ENCODE measurements around the gene OTOG.

The OTOG gene

DNA sequence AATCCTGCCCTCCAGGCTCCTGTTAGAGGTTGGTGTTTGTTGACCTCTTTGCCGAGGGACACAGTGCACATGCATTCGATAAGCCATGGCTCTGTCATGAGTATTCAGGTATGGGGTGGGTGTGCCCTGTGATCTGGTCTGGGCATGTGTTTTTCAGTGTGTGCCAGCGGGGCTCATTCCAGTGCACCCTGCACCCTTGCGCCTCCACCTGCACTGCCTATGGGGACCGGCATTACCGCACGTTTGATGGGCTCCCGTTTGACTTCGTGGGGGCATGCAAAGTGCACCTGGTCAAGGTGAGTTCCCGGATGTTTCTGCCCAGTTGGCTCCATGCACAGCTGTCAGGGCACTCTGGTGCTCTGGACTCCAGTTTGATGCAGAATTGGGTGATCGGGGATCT lies 44.2 kb downstream of the OTOG start:
- no peak for DNase-seq

DNA sequence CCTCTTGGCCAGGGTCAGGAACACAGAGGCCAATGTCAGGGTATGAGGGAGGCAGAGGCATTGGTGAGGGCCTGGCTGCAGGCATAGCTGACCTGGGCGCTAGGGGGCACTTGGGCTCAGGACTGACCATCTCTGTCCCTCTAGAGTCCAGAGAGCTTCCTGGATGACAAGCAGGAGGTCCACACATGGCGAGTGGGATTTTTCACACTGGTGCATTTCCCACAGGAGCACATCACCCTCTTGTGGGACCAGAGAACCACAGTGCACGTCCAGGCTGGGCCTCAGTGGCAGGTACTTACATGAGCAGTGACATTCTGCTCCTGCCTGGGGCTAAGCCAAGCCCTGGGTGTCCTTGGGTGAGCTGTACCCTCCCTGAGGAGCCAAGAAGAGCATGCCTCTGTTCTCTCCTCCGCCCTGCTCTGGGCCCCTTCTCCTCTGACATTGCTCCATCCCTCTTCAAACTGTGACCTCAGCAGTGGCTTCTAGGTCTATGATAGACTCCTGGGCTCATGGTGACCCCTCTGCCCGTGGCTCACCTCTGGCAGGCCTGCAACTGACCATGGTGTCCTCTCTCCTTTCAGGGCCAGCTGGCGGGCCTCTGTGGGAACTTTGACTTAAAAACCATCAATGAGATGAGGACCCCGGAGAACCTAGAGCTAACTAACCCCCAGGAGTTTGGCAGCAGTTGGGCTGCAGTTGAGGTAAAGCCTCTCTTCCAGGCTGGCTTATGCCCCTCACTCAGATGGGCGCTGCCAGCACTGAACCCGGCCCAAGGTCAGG lies 46.6 kb downstream of the OTOG start:
- no peak for DNase-seq

DNA sequence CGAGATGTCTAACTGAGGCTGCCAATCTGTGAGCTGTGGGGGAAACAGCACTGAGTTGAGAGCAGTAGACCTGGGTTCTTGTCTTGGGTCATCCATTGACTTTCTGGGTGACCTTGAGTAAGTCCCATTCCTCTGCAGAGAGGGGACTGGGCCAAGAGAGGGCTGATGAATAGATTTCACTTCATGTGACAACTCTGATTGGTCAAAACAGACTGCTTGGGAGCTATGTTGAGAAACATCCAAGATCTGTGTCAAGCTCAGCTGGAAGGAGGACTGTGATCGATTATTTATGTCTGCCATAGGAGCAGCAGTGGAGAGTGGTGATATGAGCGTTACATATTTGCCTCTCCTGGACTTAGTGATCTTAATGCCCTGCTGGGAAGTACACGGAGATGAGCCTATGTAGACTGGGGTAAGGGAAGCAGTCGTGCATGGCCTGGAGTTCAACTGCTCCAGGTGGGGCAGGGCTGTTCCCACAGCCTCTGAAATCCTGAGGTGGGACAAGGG lies 47.7 kb downstream of the OTOG start:
- DNase-seq: no peak

DNA sequence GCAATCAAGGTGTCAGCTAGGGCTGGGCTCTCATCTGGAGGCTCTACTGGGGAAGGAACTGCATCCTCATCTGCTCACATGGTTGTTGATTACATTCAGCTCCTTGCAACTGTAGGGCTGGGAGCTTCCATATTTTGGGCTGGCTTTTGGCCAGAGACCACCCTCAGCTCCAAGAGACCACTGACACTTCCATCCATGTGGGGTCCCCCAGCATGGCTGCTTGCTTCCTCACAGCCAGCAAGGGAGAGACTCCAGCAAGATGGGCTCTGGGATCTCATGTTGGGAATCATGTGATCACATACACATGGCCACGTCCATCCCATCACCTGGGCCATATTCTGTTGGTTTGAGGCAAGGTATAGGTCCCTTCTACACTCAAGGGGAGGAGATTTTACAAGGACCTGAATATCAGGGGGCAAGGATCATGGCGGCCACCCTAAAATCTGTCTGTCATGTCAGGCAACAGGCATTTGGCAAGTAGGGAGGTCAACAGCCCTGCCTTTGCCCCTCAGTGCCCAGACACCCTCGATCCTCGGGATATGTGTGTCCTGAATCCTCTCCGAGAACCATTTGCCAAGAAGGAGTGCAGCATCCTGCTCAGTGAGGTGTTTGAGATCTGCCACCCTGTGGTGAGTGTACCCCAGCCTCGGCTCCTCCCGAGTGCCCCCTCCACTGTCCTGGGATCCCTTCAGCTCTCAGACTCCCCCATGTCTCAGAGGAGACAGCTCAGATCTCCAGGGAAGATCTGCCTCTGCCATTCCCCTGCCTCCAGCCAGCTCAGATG lies 48.7 kb downstream of the OTOG start:
- DNase-seq: no peak

DNA sequence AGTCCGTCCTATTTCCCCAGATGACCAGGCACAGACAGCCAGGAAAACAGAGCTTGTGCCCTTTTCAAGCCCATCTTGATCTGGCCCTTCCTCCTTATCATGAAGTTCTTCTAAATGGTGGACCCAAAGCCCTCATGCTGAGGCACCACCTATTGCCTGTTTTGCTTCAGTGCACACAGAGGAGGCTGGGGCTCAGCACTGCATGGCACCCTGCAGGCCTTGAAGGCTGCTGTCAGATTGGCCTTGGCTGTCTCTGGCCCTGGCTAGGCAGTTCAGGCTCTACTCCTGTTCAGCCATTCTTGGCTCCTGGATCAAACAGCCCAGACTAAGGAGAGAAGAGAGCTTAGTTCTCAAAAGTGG lies 49.2 kb downstream of the OTOG start:
- no peak for DNase-seq

DNA sequence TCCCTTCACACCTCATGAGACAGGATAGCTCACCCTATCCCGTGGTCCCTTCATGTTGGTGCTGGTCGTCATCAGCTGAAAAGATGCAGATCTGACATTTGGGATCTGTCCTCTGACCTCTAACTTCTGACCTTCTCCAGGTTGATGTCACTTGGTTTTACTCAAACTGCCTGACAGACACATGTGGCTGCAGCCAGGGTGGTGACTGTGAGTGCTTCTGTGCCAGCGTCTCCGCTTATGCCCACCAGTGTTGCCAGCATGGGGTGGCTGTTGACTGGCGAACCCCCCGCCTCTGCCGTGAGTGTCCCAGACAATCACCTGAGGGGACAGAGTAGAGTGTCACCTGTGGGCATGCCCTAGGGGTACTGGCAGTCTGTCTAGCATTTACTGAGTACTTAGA lies 49.7 kb downstream of the OTOG start:
- no peak for DNase-seq

DNA sequence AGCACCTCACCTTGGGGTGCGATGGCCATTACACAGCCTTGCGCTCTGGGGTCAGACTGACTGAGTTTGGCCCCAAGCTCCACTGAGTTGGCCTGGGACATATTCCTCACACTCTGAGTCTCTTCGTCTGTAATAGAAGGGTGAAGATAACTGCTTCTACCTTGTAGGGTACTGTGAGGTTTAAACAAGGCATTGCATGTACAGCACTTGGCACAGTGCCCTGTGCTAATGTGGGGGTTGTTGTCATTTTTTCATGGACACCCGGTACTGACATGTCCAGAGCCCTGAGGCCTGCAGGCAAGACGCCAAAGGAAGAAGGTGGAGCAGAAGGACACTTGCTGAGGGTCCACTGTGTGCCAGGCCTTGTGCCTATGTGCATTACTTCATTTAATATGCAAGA lies 50.7 kb downstream of the OTOG start:
- DNase-seq: no peak

DNA sequence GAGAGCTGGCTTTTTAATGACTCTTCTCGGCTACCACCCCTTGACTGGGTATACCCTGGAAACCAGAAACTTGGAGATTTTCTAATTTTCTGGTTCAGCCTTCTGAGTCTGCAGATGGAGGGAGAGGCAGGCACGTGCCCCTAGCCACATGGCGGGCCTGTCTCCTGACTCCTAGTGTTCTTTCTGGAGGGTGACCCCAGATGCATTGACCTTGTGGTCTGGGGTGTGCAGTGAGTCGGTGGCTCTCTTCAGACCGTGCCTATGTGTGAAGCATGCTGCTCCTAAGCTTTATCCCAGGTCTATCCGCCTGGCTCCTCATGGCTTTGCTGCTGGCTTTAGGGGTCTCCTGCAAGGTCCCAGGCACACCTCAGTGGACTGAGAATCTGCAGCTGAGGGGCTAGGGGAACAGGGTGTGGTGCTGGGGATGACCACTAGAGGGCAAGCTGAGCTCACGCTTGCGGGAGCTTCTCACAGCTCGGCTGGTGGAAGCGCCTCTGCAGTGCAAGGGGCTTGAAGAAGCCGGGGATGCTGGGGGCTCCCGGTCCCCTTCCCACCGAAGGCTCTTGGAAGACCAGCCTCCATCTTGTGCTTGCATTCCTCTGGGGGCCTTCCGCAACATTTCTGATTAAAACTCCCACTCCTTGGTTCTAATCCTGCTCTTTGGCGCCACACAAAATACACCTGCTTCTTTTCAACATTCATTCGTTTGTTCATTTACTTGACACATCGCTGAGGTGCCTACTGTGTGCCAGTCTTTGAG lies 51.8 kb downstream of the OTOG start:
- peak; percentile 58 for DNase-seq

DNA sequence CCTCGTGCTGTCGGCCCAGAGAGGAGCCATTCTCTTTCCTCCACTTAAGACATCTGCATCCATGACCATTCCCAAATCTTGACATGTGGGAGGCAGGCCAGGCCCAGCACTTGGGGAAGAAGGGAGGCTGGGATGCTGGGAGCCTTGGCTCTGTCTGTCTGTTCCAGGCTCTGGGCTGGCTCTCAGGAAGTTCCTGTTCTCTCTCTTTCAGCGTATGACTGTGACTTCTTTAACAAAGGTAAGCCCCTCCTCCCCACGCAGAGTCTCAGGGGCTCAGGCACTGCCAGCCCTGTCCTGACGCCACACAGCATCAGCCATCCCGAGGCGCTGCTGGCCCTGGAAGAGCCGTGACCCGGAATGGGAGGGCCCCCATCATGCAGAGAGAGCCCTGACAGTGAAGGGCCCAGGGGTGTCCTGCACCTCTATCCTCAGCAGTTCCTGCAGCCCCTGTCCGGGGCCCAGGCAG lies 52.4 kb downstream of the OTOG start:
- no peak for DNase-seq

DNA sequence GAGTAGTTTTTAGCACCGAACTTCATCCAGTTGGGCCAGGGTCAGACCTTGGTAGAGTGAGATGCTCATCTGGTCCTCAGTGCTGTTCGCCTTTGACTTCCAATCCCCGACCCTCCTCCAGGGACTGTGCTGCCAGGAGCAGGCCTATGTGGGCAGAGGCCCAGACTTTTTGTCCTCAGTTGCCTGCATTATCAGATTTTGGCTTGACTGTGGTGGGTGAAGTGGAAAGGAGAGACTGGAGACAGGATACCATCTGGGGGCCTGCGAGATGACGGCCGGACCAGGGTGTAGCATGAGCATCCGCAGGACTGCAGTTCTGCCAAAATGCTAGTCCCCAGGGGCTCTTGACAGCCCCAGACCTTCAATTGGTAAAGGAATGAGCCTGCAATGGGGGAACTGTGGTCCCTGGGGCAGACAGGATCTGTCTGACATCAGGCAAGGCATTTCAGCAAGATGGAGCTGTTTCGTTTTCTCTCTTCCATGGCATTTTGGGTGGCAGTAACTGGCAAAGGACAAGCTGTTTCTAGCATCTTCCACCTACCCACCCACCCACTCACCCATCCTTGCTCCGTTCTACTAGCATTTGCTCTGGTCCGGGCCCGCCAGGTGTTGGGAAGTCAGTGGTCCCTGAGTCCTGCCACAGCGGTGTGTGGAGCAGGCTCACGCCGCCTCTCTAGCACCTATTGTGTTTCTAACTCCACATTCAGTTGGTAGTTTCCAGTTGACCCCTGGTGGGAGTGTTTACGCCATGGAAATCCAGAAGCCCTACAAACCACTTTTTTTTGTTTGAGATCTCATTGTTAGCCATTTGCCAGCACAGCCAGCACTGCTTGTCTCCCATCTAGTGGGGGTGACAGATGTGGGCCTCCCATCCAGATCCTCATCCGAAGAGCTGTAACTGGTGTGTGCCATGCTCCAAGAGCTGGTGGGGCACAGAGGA lies 53.5 kb downstream of the OTOG start:
- no peak for DNase-seq

DNA sequence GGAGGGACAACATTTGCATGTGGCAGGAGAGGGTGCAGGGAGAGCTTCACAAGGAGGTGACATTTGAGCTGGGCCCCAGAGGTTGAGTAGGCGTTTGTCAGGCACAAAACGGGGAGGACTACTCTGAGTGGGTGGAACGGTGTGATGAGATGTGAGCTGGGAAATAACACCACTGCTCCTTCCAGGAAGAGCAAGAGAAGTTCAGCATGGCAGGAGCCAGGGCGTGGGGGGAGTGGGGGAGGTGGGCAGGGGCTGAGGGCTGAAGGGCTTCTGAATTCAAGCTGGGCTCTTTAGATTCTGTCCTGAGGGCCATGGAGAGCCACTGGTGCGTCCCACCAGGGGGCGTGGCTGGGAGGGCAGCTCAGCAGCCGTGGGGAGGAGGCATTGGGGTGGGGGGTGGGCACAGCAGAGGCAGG lies 54.2 kb downstream of the OTOG start:
- no peak for DNase-seq

DNA sequence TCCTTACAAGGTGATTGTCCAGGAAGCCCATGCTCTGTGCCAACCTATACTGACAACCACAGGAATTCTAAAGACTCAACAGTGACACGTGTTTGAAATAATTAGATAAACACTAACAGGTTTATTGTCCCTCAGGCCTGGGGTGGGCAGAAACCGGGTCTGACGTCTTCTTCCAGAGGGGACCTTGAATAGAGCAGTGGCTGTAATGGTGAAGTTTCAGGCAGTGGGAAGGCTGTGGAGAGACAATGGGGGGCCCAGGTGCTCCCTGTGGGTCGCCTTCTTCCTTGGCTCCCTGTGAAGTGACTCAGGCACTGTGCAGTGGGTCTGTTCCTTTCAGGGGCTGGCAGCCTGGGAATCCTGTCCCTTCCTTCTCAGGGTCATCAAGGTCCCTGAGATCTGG lies 54.6 kb downstream of the OTOG start:
- no peak for DNase-seq

DNA sequence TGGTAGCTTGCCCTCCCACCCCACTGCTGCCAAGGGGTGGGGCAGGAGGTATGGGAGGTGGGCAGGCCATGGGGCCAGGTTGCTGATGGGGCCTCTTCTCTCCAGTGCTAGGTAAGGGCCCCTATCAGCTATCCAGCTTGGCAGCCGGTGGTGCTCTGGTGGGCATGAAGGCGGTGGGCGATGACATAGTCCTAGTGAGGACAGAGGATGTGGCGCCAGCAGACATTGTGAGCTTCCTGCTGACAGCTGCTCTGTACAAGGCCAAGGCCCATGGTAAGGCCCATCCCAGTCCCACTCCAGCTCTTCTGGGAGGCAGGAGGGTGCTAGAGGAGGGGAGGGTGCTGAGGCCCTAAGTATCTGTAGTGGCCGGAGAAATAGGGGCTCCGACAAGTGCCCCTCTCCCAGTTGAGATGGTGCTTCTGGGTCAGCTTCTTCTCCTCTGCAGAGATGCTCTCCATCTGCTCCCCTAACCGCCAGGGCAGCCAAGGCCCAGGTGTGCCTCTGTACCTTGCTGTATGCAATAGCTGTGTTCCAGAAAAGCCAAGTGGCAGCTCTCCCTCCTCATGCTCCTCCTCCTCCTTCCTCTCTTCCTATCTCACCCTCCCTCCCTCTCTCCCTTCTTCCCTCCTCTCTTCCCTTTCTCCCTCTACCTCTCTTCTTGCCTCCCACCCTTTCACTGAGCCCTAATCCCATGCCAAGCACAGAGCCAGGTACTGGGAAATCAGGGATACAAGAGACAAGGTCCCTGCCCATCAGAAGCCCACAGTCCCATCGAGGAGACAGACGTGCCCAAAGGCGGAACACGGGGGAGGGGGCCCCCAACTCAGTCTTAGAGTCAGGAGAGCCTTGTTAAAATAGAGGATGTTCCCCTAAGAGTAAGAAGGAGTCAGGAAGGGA lies 55.3 kb downstream of the OTOG start:
- no peak for DNase-seq

DNA sequence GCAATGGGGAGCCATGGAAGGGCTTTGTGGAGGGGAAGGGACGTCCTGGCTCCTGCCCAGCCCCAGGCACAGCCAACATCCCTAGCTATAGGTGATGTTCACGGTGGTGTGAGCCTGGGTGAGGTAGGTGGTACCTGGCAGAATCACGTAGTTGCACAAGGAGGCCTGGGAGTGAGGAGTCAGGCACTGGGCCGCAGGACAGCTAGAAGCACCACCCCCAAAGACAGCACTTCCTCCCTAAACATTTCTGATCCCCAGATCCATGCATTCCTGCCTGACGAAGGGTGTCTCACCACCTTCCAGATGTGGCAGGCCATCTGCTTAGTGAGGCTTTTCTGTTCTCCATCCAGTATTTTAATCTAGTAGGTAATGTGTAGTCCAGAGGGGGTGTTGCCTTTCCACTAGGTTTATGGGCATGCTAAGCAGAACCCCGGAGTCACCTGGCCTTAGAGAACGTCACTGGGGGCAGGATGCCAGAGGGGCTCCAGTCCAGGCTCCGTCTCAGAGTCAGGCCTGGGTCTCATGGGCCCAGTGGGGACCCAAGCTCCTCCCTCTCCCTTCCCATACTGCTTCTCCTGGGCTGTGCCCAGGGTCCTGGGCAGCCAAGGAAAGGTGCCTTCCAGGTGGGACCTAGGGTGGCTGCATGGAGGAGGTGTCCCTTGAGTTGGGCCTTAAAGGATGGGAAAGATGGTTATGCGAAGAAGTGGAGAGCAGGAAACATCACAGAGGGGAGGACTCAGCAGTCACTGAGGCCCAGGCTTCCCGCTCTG lies 56.2 kb downstream of the OTOG start:
- no peak for DNase-seq

DNA sequence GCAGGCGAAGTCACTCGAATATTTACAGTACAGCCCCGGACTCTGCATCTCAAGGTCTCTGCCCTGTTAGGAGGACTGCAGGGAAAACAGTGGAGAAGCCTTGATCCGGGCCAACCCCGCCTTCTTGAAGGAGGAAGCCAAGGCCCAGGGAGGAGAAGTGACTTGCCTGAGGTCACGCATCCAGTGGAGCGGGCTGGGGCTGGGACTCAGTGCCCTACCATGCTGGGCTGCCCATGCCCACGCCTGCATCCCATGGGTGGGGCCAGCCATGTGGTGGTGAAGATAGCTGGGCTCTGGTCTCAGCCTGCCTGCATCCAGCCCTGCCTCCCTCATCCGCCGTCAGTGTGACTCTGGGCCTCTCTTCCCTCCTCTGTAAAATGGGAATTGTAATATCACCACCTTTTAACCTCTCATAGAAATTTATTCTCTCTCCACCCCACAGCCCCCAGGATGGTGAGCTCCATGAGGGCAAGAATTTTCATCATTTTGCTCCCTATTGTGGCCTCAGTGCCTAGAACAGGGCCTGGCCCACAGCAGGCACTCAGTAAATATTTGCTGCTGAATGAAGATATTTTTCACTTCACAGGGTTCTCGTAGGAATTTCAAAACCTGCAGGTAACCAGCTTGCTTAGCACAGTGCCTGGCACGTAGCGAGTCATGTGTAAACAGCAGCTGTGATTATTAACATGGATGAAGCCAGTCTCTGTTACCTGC lies 57.3 kb downstream of the OTOG start:
- no peak for DNase-seq

DNA sequence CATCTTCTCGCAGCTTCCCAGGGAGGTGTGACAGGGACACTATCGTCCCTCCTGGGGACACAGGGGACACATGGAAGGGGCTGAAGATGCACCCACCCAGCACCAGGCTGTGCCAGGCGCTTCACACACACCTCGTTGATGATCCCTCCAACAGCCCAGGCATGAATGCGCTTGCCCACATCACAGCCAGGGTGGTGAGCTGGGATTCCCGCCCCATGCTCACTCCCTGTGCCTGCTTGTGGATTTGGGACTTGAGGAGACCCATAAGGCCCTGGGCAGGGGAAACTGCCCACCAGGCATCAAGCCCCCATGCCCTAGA lies 57.8 kb downstream of the OTOG start:
- no peak for DNase-seq

DNA sequence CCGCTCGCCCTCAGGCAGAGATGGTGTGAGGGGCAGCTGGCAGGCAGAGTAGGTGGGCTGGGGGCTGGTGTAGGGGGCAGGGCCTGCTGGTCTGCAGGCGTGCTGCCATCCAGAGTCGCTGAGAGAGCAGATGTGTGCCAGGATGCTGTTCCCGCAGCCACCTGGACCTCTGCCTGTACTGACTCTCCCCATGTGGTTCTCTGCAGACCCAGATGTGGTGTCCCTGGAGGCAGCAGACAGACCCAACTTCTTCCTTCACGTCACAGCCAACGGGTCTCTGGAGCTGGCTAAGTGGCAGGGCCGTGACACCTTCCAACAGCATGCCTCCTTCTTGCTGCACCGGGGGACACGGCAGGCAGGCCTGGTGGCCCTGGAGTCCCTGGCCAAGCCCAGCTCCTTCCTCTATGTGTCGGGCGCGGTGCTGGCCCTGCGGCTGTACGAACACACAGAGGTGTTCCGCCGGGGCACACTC lies 58.6 kb downstream of the OTOG start:
- DNase-seq: no peak

DNA sequence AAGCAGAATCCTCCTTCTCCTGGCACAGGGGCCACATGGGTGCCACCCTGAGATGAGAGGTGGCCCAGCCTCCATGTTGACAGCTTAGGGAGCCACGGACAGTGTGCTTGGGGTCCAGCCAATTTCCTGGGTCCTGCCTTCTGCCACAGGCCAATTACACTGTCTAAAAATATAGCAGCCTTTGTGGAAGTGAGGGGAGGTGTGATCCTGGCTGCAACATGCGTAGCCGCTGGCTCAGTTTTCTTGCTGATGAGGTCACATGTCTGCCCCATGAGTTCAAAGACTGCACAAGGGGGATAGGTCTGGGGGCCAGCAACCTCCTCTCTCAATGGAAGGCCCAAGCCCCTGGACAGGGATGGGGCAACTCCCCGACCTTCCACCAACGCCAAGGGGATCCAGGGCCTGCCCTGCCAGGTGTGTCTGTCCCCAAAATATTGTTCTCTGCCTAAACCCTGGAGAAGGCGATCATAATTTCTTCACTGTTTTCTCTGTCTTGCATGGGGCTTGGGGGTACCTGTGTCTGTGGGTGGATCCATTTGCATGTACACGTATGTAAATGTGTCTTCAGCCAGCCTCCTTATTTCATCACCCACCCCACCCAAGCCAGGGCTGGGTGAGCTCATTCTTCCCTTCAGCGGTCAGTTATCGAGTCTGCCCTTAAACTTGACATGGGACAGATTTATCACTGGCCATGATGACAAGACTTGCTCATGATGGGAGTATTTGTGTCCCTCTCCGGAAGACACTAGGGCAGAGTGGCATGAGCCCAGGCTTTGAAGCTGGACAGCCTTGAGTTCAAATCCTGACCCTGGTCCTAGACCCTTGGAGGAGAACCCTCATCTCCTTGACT lies 59.4 kb downstream of the OTOG start:
- DNase-seq: no peak

DNA sequence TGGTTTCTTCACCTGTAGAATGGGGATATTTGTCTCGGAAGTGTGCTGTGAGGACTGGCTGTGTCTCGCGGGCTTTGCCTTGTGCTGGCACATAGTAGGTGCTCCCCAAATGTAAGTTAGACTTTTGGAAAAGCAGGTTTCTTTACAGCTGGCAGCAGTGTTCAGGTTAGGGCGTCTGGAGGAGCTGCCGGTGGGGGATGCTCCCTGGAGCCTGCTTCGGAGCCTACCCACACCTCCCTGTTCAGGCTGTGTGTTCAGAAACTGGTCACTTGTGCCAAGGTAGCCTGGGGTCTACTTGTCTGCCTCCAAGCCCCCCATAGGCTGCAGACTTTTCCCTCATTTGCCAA lies 60.0 kb downstream of the OTOG start:
- no peak for DNase-seq
